Fibroblast of skin of right biceps (primary cell): ENCODE measurements around the gene KCNIP1.
A peak's percentile ranks its signal among the peaks of the same experiment; 100 is the strongest.

Experiments used
- DNase-seq: peaks from one replicate; pipeline ENCODE4 v3.0.0-alpha.2; 2013

The KCNIP1 gene

GRCh38 chr5:170603578-170604565, 100.1 kb downstream of the KCNIP1 start:
- DNase-seq = peak; percentile 48

GRCh38 chr5:170606941-170607340, 103.1 kb downstream of the KCNIP1 start:
- no peak for DNase-seq

- no peak for DNase-seq
Observed at GRCh38 chr5:170611449-170612090, 107.8 kb downstream of the KCNIP1 start.

GRCh38 chr5:170612256-170612678, 108.4 kb downstream of the KCNIP1 start:
- no peak for DNase-seq

GRCh38 chr5:170614065-170614490, 110.3 kb downstream of the KCNIP1 start:
- DNase-seq = no peak

- DNase-seq = peak; percentile 42
Observed at GRCh38 chr5:170614720-170615119, 110.9 kb downstream of the KCNIP1 start.

GRCh38 chr5:170617533-170618490, 114.0 kb downstream of the KCNIP1 start:
- no peak for DNase-seq

GRCh38 chr5:170619869-170620268, 116.0 kb downstream of the KCNIP1 start:
- DNase-seq = no peak

GRCh38 chr5:170622933-170623332, 119.1 kb downstream of the KCNIP1 start:
- no peak for DNase-seq

- DNase-seq = peak; percentile 50
Observed at GRCh38 chr5:170623576-170624181, 119.9 kb downstream of the KCNIP1 start.

GRCh38 chr5:170625221-170626165, 121.7 kb downstream of the KCNIP1 start:
- DNase-seq = no peak

- no peak for DNase-seq
Observed at GRCh38 chr5:170626507-170627150, 122.8 kb downstream of the KCNIP1 start.

GRCh38 chr5:170627271-170627670, 123.5 kb downstream of the KCNIP1 start:
- no peak for DNase-seq

GRCh38 chr5:170628028-170628427, 124.2 kb downstream of the KCNIP1 start:
- no peak for DNase-seq

GRCh38 chr5:170628691-170629565, 125.1 kb downstream of the KCNIP1 start:
- DNase-seq = no peak

- no peak for DNase-seq
Observed at GRCh38 chr5:170629566-170630175, 125.9 kb downstream of the KCNIP1 start.

- no peak for DNase-seq
Observed at GRCh38 chr5:170630226-170630625, 126.4 kb downstream of the KCNIP1 start.

- DNase-seq = no peak
Observed at GRCh38 chr5:170630711-170631141, 126.9 kb downstream of the KCNIP1 start.
